GM18868 (cell line): ENCODE measurements around the gene LSM12.

Experiments
- ATAC-seq: cut with Tn5 transposase; IDR thresholded peaks from one replicate; pipeline ENCODE4 v1.9.1; 2021; ENCODE audit warnings: mild to moderate bottlenecking, moderate library complexity; ENCODE audit not compliant: unreplicated experiment

The LSM12 gene

DNA sequence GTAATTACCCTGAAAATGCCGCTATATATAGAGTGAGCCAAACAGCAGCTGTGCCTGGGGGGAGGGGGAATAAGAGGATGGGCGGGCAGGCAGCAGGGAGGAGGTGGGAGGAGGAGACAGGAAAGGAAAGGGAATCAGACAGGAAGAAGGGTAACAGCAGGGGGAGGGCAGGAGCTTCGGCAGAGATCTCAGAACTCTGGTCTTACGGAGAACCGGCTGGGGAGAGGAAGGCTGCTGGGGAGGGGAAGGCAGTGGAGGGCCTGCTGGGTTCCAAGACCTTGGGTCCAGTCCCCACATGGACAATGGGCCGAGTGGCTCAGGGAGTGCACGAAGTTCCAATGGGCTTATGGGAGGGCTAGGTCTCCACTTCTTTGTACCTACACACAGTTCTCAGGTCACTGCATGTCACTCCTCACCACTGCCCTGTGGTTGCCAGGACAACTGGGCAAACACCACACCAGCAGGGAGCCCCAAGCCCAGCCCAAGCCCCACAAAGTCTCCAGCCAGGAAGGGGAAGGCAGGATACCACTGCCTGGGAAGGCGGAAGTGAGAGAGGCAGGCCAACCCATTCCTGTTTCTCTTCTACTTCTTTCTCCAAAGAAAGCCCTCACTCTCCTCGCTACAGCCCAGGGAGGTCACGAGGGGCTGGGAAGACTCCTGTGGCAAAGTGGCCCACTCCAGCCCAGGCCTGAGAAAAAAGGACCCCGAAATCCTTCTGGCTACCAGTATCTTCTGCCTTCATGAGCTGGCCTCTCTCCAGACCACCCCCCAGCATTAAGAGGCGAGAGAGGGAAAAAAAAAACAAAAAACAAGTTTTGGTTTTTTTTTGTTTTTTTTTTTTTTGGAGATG is 29.4 kb upstream of the LSM12 start:
- ATAC-seq, result no peak

DNA sequence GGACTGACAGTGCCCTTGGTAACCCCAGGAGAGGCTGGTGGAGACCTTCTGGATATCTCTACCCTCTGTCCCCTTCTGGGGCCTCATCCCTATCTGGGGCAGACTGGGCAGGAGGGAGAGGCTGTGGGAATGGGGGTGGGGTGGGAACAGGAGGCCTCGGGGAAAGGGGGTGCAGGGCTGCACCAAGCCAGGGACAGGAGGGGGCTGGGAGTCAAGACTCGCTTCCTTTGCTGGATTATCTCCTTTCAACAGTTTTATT is 28.8 kb upstream of the LSM12 start:
- no peak for ATAC-seq

DNA sequence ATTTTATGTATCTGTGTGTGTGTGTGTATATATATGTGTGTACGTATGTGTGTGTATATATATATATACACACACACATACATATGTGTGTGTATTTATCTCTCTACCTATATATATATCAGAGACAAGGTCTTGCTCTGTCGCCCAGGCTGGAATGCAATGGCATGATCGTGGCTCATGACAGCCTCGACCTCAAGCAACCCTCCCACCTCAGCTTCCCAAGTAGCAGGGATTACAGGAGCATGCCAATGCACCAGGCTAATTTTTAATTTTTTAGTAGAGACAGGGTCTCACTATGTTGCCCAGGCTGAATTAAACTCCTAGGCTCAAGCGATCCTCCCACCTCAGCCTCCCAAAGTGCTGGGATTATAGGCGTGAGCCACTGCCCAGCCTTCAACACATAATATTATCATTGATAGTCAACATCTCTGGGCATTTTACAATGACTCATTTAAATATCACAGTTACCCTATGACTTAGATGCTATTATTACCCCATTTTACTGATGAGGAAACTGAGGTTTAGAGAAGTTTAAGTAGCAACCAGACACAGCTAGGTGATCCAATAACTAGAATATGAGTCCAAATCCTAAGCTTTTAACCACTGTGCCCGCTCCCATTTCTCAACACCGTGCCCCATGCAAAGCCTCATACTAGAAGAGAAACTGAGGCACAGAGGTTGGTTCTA is 28.4 kb upstream of the LSM12 start:
- ATAC-seq, result no peak

DNA sequence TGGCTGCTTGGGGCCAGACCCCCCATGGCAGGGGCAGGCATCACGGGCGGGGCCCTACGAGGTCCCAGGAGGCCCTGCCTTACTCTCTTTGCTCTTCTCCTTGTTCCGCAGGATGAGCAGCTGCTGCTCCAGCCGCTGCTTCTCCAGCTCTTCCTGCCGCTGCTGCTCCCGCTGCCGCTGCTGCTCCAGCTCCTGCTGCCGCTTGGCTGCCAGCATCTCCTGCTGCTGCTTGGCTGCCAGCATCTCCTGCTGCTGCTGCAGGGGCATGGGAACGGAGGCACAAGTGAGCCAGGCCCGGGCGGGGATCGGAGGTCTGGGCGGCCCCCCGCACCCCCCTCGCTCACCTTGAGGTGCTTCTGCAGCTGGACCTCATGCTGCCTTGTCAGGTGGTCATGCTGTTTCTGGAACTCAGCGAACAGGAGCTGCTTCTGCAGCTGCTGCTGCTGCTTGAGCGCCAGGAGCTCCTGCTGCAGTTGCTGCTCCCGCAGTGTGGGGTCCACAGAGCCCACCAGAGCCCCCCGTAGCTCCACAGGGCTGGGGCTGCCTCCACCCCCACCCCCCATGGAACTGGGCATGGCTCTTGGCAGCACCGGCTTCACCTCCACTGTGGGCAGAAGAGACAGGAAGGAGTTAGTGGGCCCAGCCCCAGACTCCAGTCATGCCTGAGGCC is 26.9 kb upstream of the LSM12 start:
- ATAC-seq, result no peak

DNA sequence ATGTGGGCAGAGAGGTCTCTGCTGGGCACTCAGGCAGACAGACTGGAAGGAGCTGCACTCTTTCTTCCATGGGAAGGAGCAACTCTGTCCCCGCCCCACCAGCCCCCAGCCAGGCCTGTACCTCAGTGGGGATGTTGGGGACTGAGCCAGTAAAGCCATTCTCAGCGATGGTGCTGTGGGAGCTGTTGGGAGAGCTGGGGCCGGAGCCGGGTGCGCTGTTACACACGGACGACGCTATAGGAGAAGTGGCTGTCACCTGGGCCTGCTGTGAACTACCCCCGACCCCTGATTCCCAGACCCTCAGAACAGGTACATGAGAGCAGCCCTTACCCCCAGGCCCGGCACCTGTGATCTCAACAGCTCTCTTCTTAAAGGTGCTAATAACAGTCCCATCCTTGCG is 25.6 kb upstream of the LSM12 start:
- ATAC-seq, result no peak

DNA sequence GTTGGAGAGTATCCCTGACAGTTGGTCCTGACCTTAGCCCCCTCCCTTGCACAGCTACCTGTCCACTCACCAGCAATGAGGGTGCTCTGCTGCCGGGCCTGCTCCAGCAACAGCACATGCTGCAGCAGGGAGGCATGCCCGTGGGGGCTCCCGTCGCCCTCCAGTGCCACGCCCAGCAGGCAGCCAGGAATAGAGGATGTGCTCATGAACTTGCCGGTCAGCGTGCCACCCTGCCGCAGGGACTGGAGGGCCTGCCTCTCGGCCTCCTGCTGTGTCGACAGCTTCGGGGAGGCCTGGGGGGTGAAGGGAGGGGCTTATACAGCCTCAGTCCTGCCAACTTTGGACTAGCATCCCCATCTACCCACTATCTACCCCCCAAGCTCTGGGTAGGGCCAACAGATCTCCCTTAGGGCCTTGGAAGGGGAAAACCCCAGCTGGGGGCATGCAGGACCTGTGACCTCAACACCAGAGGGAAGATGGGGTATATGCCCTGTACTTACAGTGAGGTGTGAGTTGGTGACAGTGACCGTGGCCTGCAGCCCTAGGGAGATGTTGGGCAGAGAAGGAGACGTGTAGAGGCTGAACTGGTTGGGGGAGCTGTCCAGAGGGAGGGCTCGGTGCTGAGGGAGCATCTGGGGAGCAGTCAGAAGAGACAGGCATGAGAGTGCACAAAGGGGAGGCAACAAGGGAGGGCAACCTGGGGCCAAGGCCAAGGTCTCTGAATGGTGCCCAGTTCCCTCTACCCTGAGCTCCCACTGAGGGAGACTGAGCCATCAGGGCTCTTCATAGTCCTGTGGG is 24.9 kb upstream of the LSM12 start:
- no peak for ATAC-seq

DNA sequence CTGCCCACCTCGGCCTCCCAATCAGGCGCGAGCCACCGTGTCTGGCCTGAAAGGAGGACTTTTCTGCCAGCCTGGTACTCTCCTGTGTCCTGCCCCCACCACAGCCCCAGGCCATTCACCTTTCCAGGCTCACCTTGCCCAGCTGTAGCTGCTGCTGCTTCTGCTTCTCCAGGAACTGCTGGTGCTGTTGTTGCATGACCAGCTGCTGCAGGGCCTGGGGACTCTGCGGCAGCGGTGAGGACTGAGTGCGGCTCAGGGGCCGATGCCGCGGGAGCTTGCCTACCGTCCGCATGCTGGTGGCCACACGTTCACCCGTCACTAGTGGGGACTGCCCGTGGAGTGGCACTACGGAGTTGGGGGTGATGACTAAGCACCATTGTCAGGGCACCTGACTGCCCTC is 21.8 kb upstream of the LSM12 start:
- ATAC-seq, result no peak

DNA sequence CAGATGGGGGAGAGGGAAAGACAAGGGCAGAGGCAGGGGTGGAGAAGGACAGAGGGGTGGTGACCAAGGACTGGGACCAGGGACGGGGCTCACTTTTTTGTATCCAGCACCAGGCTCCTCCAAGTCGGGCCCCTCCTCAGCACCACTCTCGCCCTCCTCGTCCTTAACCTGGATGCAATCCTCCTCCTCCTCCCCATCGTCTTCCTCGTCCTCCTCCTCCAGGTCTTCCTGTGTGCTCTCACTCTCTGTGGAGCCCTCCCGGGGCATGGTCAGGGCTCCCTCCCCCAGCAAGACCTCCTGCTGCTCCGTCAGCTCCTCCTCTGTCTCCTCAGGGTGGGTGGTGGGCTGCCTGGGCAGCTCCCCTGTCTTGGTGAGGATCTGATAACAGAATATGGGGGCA is 20.8 kb upstream of the LSM12 start:
- no peak for ATAC-seq

DNA sequence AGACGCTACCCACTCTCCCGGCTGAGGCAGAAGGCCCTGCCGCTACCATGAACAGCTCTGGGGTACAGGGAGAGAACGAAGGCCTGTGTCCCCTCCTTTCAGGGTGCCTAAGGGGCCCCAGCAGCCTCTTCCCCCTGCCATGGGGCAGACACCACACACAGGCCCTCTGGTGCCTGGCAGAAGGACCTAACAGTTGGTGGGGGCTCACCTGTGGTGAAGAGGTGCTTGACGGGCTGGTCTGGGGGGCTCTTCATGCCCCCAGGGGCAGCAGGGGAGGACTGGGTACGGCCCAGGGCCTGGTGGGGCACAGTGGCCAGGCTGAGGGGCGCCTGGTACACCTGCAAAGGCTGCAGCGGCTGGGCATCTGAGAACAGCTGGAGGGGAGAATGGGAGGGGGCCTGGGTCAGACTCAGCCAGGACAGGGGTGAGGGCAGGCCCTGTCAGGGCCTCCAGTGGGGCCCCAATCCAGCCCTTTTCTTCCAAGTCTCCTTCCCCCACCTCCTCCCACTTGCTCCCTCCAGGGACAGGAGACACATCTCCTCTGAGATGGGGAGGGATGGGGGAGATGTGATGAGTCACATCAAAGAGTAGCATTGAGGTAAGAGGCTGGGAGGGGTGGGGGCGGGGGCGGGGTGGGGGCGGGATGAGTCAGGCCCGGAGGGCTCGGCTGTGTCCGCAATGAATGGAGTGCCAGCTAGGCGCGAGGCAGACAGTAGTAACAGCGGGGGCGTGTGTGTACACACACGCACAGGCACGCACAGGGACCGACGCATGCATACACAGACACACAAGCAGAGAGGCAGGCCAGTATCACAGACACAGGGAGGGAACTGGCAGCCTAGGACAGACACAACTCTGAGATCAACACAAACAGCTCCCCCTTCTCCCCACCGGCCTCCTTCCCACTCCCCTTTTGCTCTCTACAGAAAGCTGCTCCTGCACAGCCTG is 20.2 kb upstream of the LSM12 start:
- ATAC-seq, result no peak

DNA sequence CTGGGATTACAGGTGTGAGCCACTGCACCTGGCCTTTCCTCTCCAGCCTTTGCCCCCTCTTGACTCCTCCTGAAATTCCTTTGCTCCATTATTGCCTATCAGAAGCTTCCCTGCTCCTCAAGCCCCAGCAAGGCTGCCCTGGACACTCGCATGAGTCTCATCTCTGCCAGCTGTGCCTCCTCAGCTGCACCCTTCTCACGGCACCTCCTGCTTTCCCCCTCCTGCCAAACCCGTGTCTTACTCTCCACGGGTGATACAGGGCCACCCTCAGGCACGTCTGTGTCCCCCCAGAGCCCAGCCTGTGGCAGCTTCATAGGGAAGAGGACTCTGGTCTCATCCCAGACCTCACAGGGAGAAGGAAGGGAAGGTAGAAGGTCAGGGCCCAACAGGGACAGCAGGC is 19.4 kb upstream of the LSM12 start:
- ATAC-seq, result no peak

DNA sequence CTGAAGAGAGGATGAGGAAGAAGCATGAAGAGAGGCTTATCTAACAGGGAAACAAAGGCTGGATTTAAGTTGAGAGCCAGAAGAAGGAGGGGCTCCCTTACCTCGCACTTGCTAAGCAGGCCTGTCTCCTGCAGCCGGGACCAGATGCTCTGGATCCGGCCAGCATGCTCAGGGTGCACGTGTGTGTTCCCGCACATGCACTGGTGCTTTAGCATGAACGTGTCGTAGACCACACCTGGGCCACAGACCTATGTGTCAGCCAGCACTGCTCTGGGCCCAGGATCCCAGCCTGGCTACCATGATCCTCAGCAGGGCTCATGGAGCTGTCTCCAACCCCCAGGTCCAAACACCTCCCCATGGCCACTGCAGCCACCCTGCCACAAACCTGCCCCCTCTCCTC is 18.4 kb upstream of the LSM12 start:
- no peak for ATAC-seq

DNA sequence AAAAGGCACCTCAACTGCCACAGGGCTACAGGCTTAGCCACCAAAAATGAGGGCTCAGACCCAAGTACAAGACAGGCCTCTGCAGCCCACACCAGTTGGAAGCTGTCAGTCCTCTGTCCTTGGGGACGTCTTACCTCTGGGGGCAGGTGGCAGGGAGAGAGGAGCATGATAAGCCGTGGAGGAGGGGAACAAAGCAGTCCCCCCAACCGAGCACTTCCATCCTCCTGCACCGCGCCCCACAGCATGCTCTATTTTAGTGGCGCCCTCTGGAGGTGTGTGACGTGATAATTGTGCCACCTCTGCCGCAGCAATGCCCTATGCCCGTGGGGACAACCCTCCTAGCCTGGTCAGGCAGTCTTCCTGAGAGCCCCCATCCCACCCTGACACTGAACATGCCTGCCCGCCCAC is 17.7 kb upstream of the LSM12 start:
- no peak for ATAC-seq

DNA sequence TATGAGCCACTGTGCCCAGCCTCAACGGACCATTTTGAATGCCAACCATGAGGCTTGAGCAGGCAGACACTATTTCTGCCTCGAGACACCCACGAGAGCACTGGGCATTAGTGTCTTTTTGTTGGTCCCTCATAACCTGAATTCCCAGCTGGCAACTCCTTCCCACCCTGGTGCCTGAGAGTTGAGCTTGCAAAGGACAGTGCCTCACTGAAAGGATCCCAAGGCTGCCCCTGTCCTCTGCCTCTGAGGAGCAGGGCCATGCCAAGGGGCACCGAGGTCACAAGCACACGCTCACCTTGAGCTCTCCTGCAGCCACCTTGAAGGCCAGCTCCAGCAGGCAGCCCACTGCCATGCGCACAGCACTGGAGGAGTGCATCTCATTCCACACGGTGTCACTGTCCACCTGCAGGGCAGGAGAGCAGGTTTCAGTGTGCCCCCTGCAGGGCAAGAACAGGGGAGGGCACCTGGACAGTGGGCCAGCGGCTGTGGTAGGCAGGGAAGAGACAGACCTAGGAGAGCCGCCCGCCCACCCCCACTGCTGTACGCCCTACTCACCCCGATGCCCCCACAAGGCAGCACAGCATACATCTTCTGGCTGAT is 16.9 kb upstream of the LSM12 start:
- ATAC-seq, result no peak

DNA sequence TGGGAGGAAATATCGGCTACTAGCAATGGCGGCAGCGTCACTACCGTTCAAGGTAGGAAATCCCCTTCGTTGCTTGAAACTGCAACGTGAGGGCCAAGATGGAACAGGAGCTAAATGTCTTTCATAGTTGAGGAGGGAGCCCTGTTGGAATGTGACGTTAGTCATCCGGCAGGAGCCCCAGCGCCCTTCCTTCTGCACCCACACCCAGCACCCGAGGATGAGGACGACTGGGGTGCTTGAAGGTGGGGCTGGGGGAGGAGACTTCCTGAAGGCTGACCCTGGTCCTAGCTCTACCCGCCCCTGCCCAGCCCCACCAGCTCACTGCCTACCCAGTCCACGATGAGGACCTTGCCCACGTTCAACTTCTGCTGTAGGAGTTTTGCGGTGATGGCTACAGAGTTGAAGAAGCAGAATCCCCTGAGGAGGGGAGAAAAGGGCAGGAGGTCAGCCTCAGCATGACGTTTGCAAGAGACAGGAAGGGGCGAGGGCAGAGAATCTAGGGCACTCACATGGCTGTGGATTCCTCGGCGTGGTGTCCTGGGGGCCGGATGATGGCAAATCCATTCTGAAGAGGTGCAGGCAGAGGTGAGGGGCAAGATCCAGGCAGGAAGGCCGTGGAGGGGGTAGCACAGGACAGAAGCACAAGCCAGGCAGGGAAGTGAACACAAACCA is 15.9 kb upstream of the LSM12 start:
- no peak for ATAC-seq

DNA sequence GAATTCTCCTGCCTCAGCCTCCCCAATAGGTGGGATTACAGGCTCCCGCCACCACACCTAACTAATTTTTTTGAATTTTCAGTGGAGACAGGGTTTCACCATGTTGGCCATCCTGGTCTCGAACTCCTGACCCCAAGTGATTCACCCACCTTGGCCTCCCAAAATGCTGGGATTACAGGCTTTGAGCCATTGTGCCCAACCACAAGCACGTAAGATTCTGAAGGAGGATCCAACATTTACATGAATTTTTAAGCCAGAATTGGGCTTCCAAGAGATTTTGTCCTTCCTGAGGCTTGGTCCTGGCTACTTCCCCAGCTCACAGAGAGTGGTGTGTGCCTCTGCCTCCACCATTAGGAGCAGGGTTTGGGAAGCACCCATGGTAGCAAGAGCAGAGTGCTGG is 15.2 kb upstream of the LSM12 start:
- no peak for ATAC-seq

DNA sequence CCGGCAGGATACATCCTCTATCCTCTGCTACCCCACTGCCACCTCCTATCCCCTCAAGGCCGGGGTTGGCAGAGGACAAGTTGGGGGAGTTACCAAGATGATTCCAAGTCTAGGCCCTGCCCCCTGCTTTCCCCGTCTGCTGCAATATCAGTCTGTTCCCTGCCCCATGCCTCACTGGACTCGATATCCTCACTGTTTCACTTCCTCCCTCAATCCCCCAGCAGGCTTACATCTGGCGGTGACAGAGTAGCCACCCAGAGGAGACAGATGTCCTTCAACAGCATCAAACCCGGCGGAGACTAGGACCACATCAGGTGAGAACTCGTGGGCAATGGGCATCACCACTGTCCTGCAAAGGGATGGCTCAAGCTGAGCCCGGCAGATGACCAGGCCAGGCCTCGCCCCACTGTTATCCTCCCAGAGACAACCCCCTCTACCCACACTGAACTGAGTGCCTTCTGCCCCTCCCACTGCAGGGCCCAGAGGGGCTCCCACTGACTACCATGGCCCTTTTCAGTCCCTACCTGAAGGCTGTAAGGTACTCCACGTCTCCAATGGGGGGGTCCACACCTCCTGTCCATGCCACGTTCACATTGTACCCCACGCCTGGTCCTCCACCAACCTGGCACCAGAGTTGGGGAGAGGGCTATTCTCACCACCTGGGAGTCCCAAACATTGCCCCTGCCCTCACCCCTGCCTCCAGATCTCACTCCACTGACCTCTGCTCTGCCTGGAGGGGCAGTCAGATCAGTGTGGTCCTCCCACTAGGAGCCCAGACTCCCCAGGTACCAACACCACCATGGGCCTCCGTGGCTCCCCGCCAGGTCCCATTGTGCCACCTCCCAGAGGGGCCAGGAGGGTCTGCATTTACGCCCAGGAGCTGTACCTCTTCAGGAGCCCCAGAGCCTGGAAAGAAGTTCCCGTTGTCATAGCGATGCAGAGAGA is 13.7 kb upstream of the LSM12 start:
- no peak for ATAC-seq

DNA sequence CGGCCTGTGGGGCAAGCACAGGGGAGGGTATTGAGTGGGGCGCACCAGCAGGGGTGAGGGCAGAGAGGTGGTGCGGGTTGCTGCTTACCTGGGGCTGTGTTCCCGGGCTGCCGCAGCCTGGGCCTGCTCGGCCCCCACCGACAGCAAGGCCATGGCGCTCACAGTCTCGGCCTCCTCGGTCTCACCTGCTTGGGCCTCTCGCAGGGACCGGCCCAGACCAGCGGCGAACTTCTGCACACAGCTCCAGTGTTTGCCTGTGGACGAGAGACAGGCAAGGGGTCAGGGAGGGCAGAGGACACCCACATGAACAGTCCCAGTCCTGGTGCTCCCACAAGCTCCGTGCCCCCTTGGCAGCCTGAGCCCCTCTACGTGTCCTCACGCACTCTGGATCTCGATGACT is 11.9 kb upstream of the LSM12 start:
- ATAC-seq, result no peak

DNA sequence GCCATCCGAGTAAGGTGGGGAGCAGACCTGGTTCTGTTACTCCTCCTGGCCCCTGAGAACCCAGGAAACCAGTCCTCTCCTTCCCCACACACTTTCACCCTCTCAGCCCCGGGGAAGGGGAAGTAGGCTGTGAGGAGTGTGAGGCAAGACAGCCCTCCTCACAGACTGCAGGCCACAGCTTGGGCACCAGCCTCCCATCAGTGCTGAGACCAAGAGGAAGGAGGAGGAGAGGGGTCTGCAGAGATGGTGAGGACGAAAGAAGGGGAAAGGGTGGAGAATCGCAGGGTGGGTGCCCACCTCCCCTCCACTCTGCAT is 11.1 kb upstream of the LSM12 start:
- ATAC-seq, result no peak
